GM18511 (cell line): ENCODE measurements around the gene MMAB.

Experiments used
- ATAC-seq: cut with Tn5 transposase; IDR thresholded peaks from one replicate; pipeline ENCODE4 v1.9.1; 2021; ENCODE audit warnings: mild to moderate bottlenecking, moderate library complexity; ENCODE audit not compliant: unreplicated experiment

MMAB gene

DNA sequence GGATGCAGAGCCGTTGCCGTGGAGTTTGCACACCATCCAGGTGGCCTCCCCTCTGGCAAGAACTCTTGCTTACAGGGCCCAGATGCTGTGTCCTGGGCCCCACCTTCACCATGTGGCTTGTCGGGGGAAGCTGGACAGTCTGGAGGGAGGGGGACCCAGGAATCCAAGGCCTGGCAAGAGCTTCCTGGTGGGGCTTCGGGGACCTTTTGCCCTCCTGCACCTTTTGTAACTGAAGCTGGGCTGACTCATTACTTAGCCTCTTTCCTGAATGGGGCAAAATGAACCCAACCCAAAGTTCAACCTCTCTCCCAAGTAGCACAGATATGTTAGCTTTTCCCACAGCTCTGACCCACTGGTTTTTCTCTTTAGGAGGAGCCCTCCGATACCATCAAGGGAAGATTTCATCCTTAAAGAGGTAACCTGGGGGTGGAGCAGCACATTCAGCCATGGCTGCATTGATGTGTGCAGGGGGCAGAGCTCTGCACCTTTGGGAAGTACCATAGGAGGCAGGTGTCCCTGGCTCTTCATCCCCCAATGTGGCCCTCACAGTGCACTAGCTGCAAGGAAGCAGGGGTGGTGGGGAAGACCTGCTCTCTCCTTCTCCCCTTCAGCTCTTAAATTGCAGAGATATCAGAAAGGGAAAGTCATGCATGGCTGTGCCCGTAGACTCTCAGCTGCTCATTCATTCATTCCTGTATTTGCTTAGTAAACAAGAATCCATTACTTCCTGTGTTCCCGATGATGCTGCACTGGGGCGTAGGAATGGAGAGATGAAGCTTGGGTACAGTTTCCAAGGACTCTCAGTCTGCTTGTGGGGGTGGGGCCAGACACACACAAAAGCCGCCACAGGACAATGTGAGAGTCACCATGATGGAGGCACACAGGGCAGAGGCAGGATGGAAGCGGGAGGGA is 13.3 kb upstream of the MMAB start:
- ATAC-seq, result no peak

DNA sequence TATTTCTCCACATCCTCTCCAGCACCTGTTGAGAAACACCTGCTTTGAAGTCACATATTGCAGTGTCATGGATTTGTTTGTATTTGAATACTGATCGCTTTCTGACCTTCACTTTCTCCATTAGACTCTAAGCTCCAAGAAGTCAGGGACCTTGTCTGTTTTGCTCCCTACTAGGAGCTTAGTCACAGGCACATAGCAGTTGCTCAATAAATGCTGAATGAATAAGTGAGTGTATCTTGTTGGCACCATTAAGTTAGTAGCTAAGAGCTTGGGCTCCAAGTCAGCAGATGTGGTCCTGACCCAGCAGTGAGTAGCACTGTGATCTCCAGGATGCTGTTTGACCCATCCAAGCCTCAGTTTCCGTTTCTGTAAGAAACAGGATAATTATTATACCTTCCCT is 10.4 kb upstream of the MMAB start:
- ATAC-seq, result no peak

DNA sequence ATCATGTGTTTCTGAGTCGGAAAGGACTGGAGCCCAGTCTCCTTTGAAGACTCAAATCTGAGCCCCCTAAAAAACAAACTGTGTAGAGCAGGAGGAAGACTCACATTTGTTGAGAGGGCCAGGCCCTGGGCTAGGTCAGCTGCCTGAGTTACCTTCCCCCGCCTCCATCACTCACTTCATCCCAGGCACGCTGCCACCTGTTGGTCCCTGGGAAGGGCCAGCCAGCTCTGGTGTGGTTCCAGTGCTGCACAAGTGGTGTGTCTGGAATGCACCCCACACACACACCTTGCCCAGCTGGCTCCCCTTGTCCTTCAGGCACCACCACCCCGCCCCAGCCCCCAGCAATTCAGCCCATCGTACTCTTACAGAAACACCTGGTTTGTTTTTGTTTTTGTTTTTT is 9.3 kb upstream of the MMAB start:
- no peak for ATAC-seq

DNA sequence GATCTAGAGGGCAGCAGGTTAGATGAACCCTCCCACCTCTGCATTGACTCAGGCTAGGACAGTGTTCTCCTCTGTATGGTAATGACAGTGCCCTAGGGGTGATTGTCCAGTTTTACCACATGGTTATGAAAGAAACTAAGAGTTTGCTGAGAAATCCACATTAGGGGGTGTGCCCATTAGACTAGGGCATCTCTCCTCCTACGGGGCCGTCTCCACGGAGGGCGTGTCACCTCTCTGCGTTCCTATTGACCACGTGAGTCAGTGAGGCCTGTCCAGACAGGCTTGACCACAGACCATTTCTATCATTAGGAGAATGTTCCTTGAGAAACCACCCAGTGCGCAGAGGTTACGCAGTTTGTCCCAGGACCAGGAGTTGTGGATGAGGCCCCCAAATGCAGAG is 8.6 kb upstream of the MMAB start:
- ATAC-seq, result no peak

DNA sequence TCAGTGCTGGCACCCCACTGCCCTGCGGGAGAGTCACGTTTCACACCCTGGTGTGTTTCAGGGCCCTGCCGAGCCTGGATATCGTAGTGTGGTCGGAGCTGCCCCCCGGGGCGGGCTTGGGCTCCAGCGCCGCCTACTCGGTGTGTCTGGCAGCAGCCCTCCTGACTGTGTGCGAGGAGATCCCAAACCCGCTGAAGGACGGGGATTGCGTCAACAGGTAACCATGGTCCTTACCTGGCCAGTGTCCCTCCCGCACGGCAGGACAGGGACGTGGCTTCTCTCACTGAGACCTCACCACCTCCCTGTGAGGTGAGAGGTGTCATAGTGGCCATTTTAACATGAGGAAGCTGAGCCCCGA is 8.0 kb upstream of the MMAB start:
- ATAC-seq, result no peak

DNA sequence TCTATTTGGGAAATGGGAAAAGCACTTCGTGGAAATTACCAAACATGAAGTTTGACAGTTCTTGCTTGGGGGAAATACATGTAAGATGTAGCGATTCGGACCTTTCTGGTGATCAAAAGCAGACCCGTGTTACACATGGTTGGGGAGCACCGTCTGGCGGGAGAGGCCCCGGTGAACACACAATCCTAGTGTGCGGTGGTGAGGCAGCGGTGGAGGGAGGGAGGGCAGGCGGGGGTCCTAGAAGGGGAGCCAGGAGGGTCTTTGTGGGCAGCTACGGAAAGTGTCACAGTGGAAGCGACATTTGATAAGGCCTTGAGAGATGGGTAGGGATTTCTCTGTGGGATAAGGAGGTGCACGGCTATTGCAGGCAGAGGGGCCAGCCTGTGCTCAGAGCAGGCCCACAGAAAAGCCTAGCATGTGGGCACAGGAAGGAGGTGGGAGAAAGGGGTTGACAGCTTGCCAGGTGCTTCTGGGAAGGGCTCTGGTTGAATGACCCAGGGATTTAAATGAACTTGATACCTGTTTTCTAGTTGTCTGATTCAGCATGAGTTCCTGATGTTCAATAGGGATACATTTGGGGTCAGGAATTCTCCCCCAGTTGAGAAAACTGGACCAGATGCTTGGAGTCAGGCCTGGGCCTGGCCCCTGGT is 7.5 kb upstream of the MMAB start:
- no peak for ATAC-seq

DNA sequence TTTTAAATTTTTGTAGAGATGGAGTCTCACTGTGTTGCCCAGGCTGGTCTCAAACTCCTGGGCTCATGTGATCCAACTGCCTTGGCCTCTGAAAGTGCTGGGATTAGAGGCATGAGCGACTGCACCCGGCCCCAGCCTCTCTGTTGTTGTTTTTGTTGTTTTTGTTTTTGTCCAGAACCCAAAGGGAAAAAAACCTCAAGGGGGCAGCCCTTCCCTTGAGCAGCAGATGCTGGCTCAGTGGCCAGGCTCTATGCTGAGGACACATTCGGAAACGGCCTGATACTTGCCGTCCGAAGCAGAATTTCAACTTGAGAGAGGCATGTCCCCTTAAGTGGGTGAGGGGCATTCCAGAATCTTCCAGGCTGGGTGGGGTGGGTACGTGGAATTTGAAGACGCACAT is 7.0 kb upstream of the MMAB start:
- ATAC-seq, result no peak

DNA sequence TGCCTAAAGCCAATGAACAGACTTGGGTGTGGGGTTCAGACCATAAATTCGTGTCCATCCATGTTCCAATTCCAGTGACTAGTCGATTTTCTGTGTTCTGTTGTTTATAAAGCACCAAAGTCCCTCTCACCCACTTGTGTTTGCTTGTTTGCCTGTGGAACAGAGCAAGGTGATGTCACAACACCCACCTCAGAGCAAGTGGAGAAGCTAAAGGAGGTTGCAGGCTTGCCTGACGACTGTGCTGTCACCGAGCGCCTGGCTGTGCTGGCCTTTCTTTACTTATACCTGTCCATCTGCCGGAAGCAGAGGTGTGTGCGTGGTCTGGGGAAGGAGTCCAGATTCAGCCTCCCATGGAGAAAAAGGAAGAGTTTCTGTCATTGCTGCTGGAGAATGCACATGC is 6.3 kb upstream of the MMAB start:
- ATAC-seq, result no peak

DNA sequence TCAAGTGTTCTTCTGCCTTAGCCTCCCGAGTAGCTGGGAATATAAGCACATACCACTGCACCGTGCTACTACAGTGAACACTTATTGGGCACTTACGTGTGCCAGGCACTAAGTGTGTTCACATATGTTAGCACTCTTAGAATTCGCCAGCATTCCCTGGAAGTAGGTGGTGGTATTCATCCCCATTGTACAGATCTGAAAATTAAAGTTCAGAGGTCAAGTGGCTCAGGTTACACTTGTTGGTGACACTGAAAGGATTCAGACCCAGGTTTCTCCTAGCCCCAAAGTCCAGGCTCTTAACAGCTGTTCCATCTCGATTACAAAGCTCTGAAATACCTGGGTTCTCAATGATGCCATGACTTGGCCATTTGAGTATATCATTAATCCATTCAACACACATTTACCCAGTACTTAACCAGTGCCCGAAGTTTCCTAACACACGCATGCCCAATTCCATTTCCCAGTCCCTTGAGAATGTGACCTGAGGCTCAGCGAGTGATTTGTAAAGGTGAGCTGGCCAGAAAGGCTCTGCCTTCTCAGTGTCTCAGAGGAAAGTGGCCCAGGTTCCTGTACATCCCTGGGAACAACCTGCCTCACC is 5.1 kb upstream of the MMAB start:
- no peak for ATAC-seq

DNA sequence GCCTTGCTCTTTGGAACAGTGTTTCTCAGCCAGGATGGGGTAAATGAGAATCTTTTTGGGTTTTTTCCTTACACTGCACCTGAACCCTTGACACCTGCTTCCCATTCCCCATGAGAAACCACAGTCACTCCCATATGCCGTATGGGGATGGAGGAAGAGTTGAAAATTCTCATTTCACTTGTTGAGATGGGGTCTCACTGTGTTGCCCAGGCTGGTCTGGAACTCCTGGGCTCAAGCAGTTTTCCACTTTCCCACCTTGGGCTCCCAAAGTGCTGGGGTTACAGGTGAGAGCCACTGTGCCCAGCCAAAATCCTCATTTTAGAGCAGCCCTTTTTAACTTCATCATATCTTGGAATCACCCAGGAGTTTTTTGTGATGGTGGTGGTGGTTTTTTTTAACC is 4.0 kb upstream of the MMAB start:
- ATAC-seq, result no peak

DNA sequence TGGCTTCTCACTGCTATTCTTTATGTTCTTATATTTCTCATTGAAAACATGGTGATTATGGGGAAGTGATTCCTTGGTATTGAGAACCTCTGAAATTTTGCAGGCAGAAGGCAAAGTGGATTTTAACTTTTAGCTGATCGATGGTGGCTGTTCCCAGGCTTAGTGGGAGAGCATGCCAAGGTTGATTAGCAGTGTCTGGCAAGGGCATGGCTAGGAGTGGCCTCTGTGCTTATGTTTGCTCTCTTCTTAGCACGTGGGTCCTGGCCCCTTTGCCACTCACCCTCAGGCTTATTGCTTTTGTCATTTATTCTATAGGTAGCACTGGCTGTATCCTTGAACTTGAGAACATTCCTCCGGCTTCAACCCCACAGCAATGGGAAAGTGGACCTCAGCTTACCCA is 2.4 kb upstream of the MMAB start:
- ATAC-seq, result no peak

DNA sequence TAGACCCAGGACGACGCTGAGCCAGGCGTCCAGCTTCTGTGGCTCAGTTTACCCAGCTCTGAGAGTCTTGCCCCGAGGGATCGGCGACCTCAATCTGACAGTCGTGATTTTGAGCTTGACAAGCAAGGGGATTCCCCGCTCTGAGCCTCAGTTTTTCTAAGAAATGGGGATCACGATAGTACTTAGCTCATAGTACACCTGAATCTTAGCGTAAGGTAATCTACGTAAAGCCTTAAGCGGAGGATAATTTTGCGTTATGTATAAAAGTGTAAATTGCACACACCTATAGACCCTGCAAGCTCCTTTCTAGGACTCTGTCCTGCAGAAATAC is 575 bp upstream of the MMAB start:
- ATAC-seq, result no peak

DNA sequence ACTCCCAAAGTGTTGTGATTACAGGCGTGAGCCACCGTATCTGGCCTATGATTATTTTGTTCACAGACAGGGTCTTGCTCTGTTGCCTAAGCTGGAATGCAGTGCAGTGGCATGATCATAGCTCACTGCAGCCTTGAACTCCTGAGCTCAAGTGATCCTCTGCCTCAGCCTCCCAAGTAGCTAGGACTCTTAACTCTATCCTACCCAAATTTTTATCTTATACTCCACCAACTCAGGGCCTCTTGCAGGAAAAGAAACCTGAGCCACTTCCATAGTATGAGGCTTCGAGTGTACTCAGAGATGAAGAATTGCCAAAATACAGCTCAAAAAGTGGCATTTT is 828 bp downstream of the MMAB start:
- no peak for ATAC-seq

DNA sequence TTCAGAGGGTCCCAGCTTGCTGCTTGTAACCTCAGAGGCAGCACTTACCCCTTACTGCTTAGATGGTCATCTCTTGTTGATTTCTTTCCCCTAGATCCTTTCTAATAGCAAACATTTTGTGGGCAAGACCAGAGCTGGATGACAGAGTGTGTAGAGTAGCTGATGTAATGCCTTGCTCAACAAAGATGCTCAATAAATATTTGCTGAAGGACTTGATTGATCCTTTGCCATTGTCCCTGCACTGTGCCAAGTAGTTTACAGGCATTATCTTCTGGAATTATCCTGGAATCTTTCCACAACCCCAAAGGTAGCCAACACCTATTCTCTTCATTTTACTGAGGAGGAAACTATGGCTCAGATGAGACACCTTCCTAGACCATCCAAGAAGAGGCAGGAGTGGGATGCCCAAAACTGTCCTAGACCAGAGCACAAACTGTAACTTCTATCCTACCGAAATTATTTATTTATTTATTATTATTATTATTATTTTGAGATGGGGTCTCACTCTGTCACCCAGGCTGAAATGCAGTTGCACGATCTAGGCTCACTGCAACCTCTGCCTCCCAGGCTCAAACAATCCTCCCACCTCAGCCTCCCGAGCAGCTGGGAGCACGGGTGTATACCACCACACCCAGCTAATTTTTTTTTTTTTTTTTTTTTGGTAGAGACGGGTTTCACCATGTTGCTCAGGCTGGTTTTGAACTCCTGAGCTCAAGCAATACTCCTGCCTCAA is 1.4 kb downstream of the MMAB start:
- no peak for ATAC-seq

DNA sequence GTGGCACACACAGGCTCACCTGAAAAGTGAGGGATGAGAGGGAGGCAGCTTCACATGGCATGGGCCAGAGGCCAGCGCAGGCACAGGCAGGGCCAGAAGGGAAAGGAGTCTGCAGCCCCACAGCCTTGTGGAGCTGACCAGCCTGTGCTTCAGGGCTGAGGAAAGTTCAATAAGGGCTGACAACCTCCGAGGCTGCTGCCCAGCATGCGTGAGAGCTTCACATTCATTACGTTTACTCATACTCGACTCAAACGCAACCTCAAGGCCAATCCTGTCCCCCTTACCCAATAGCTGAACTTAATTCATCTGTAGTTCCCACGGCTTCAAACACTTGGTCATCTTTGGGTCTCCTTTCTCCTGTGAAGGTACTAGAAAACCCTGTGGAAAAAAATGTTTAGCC is 4.8 kb downstream of the MMAB start:
- no peak for ATAC-seq

DNA sequence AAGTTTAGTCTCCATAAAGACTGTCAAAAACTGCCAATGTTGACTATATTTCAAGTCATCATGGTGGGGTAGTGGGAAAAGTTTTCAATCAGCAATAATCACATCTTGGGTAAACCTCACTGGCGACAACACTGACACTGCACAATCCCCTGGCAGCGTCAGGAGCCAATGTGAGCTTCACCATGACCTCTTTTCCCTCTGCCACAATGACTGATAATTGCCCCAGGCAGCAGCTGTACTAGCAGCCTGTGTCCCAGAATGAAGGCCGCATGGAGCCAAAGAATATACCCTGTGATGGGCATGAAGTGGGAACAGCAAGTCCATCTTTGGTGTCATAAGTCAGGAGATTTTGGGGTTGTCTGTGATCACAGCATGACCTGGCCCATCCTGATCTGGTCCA is 5.3 kb downstream of the MMAB start:
- ATAC-seq, result no peak

DNA sequence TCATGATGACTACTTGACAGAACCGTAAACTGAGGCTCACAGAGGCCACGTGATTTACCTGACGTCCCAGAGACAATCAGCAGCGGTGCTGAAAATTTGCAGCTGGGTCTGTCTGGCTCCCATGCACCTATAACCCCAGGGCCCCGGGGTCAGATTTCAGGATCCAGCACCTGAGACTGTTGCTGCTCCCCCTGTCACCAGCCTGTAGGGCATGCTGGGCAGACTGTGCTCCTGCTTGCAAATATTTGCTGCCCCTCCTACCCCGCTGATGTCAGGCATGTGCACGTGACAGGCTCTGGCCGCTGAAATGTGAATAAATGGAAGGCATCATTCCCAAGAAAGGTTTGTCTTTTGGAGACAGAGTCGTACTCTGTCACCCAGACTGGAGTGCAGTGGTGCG is 6.0 kb downstream of the MMAB start:
- ATAC-seq, result no peak

DNA sequence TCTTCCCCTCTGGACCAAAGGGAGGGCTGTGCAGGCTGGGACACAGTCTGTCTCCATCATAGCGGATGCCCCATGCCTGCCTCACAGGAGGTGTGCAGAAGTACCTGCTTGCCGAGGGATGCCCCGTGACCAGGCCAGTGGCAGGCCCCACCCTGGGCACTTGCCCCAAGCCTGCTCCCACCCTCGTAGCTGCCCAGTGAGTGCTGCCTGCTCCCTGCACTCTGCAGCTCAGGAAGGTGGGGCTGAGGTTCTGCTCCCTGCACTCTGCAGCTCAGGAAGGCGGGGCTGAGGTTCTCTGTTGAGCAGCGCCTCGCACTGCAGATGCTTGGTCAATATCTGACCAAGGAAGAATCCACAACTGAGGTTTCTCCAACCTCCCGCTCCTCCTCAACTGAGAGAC is 6.9 kb downstream of the MMAB start:
- no peak for ATAC-seq

DNA sequence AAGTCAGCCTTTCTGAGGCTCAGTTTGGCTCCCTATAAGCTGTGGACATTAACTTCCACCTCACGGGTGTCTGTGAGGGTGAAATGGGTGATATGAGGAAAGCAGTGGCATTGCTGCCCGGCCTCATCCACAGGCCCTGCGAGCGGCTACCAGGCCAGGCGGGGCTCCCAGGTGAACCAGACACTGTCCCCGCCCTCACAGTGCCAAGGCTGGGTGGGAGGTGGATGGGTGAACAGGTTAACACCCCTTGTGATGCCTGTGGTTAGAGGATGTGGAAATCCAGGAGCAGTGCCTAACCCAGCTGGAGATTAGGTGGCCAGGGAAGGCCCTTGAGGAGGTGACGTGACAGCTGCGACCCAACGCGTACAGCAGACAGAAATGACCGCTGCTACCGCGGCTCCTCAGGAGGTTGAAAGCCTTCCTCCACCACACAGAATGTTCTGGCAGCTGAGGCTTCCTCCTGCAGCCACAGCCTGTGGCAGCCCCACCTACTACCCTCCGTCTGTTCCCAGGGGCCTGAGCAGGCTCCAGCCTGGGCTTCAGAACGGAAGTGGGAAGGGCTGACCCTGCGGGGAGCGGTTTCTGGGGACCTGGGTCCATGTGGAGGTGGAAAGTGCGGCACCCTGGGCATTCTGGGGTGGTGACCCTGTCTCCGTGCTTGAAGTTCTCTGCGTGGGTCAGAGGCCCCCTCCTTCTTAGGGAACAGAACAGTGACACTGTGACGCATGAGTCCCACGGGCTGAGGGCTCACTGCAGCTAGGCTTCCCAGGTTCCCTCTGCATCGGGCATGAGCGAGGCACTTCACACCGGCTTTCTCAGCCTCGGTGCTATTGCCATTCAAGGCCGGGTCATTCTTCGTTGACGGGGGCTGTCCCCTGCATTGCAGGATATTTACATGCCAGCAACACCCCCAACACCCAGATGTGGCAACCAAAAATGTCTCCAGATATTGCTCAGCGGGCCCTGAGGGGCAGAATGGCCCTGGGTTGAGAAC is 9.7 kb downstream of the MMAB start:
- no peak for ATAC-seq

DNA sequence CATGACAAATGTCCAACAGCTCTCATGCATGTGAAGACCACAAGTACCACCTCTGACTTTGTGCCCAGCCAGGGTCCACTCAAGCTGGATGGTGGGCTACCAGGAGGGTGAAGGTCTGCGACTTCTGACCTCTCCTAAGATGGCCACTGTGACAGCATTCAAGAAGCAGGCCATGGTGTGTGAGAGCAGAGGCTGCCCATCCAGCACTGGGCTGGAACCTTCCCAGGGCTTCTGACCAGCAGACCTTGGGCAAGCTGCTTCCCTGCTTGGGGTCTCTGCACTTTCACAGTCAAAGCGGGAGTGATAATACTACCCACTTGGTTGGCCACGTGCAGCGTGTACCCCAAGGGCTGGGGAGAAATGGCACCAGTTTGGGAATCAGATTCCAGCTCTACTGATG is 10.4 kb downstream of the MMAB start:
- no peak for ATAC-seq

DNA sequence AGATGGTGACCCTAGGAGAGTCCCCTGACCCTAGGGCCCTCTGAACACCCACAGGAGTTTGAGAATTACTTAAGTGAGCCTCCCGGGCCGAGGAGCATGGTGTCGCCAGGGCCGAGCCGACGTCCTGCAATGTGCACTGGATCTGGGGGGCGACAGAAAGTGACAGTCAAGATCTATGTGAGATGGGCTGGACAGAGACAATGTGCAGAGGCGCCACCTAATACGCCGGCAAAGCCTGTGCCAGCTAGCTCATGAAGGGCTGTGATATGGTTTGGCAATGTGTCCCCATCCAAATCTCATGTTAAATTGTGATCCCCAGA is 11.6 kb downstream of the MMAB start:
- ATAC-seq, result no peak
